PFSK-1 (cell line): Measurements from ENCODE around the gene ADAMTSL5.

Source experiments
- FOXP2 ChIP-seq: optimal IDR thresholded peaks from 2 replicates; pipeline ENCODE3; 2011; ENCODE audit warnings: borderline replicate concordance, control low read depth, inconsistent platforms; ENCODE audit not compliant: insufficient read depth; ENCODE audit errors: extremely low read length, extremely low read depth
- POLR2AphosphoS5 ChIP-seq: IDR thresholded peaks from 2 replicates; pipeline ENCODE4 v1.6.1; 2012; ENCODE audit warnings: low read depth, mild to moderate bottlenecking, control low read depth, low read length, moderate library complexity
- SIN3A ChIP-seq: IDR thresholded peaks from 2 replicates; pipeline ENCODE4 v1.6.1; 2012; ENCODE audit warnings: mild to moderate bottlenecking, low read length, moderate library complexity, borderline replicate concordance; ENCODE audit not compliant: insufficient read depth
- TAF1 ChIP-seq: IDR thresholded peaks from 2 replicates; pipeline ENCODE4 v1.6.1; 2012; ENCODE audit warnings: low read length, control low read depth, borderline replicate concordance; ENCODE audit not compliant: insufficient read depth
- TF ChIP-seq, protein P1 (sequence below), 2 experiments: IDR thresholded peaks; 2 replicates each; pipeline versions ENCODE4 v1.6.1 to v1.8.0; 2011 to 2012; ENCODE audit warnings: low read depth in 2 of 2, low read length in 2 of 2, control low read depth in 1 of 2, inconsistent platforms in 1 of 2, mild to moderate bottlenecking in 1 of 2, moderate library complexity in 1 of 2; ENCODE audit not compliant: insufficient read depth in 1 of 2

The ADAMTSL5 gene

GRCh38 chr19:1556390-1557070, 43.7 kb upstream of the ADAMTSL5 start:
- TF ChIP-seq TAF1 (no peak), POLR2AphosphoS5 (no peak), FOXP2 (no peak)
- TF ChIP-seq, protein P1, sequence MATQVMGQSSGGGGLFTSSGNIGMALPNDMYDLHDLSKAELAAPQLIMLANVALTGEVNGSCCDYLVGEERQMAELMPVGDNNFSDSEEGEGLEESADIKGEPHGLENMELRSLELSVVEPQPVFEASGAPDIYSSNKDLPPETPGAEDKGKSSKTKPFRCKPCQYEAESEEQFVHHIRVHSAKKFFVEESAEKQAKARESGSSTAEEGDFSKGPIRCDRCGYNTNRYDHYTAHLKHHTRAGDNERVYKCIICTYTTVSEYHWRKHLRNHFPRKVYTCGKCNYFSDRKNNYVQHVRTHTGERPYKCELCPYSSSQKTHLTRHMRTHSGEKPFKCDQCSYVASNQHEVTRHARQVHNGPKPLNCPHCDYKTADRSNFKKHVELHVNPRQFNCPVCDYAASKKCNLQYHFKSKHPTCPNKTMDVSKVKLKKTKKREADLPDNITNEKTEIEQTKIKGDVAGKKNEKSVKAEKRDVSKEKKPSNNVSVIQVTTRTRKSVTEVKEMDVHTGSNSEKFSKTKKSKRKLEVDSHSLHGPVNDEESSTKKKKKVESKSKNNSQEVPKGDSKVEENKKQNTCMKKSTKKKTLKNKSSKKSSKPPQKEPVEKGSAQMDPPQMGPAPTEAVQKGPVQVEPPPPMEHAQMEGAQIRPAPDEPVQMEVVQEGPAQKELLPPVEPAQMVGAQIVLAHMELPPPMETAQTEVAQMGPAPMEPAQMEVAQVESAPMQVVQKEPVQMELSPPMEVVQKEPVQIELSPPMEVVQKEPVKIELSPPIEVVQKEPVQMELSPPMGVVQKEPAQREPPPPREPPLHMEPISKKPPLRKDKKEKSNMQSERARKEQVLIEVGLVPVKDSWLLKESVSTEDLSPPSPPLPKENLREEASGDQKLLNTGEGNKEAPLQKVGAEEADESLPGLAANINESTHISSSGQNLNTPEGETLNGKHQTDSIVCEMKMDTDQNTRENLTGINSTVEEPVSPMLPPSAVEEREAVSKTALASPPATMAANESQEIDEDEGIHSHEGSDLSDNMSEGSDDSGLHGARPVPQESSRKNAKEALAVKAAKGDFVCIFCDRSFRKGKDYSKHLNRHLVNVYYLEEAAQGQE (IDR thresholded peaks at IDR 0.05; ENCODE audit: insufficient read depth in 1 of 2, low read depth in 2 of 2, low read length in 2 of 2) = no peak

GRCh38 chr19:1555487-1556389, 42.9 kb upstream of the ADAMTSL5 start:
- no peak for TF ChIP-seq POLR2AphosphoS5
- TF ChIP-seq SIN3A = no peak
- no peak for TF ChIP-seq FOXP2
- TF ChIP-seq, protein P1 (IDR thresholded peaks at IDR 0.05; ENCODE audit: insufficient read depth in 1 of 2, low read depth in 2 of 2, low read length in 2 of 2) = no peak
- no peak for TF ChIP-seq TAF1

- TF ChIP-seq, protein P1 (IDR thresholded peaks at IDR 0.05; ENCODE audit: insufficient read depth in 1 of 2, low read depth in 2 of 2, low read length in 2 of 2) = no peak
- TF ChIP-seq SIN3A (no peak), TAF1 (no peak), POLR2AphosphoS5 (no peak), FOXP2 (no peak)
Measured at GRCh38 chr19:1554968-1555367, 42.1 kb upstream of the ADAMTSL5 start.

GRCh38 chr19:1553415-1553814, 40.6 kb upstream of the ADAMTSL5 start:
- TF ChIP-seq, protein P1 (IDR thresholded peaks at IDR 0.05; ENCODE audit: insufficient read depth in 1 of 2, low read depth in 2 of 2, low read length in 2 of 2) = no peak
- no peak for TF ChIP-seq SIN3A
- no peak for TF ChIP-seq FOXP2
- TF ChIP-seq TAF1 = no peak
- no peak for TF ChIP-seq POLR2AphosphoS5
